Mesenchymal stem cell (in vitro differentiated cells and primary cell): ENCODE results near the gene LINGO4.

Experiments used
- DNase-seq: peaks from one replicate; pipeline ENCODE4 v3.0.0-alpha.2; 2013
- H2AFZ ChIP-seq: one replicate; pipeline ENCODE4 v1.6.1; 2013; ENCODE audit warnings: low read depth, mild to moderate bottlenecking, control low read depth, inconsistent platforms, low read length, moderate library complexity
- H2AK5ac ChIP-seq: 2 replicates; pipeline ENCODE4 v1.6.1; 2013; ENCODE audit warnings: low read length, moderate library complexity, mild to moderate bottlenecking, inconsistent platforms; ENCODE audit not compliant: severe bottlenecking
- H2BK120ac ChIP-seq: one replicate; pipeline ENCODE4 v1.6.1; 2013; ENCODE audit warnings: low read depth, mild to moderate bottlenecking, inconsistent platforms, low read length, moderate library complexity
- H2BK12ac ChIP-seq, 2 experiments: one replicate each; pipeline ENCODE4 v1.6.1; 2013; ENCODE audit warnings: inconsistent platforms in 2 of 2, low read length in 2 of 2, mild to moderate bottlenecking in 2 of 2, moderate library complexity in 2 of 2, control low read depth in 1 of 2
- H2BK15ac ChIP-seq: one replicate; pipeline ENCODE4 v1.6.1; 2013; ENCODE audit warnings: mild to moderate bottlenecking, low read depth, inconsistent platforms; ENCODE audit not compliant: poor library complexity, severe bottlenecking
- H2BK5ac ChIP-seq: 2 replicates; pipeline ENCODE4 v1.6.1; 2013; ENCODE audit warnings: low read depth, mild to moderate bottlenecking, low read length, control low read depth, inconsistent platforms; ENCODE audit not compliant: poor library complexity, severe bottlenecking
- H3K14ac ChIP-seq, 2 experiments: one replicate each; pipeline ENCODE4 v1.6.1; 2013; ENCODE audit warnings: inconsistent platforms in 2 of 2, low read length in 2 of 2, control low read depth in 1 of 2, mild to moderate bottlenecking in 1 of 2, moderate library complexity in 1 of 2
- H3K18ac ChIP-seq, 2 experiments: one replicate each; pipeline ENCODE4 v1.6.1; 2013; ENCODE audit warnings: inconsistent platforms in 2 of 2, low read length in 2 of 2, control low read depth in 1 of 2, low read depth in 1 of 2, mild to moderate bottlenecking in 1 of 2
- H3K23ac ChIP-seq, 2 experiments: one replicate each; pipeline ENCODE4 v1.6.1; 2013; ENCODE audit warnings: inconsistent platforms in 2 of 2, low read length in 2 of 2, mild to moderate bottlenecking in 2 of 2, moderate library complexity in 2 of 2, control low read depth in 1 of 2
- H3K27ac ChIP-seq: 2 replicates; pipeline ENCODE4 v1.5.1; 2013; ENCODE audit warnings: mild to moderate bottlenecking, moderate library complexity, low read length, control low read depth, inconsistent platforms; ENCODE audit not compliant: poor library complexity, severe bottlenecking
- H3K27me3 ChIP-seq, 2 experiments: 2 replicates each; pipeline versions ENCODE4 v1.6.1 to v1.7.0; 2013; ENCODE audit warnings: low read length in 2 of 2, mild to moderate bottlenecking in 2 of 2, moderate library complexity in 2 of 2, control low read depth in 1 of 2, inconsistent platforms in 1 of 2; ENCODE audit not compliant: control insufficient read depth in 1 of 2, insufficient read depth in 1 of 2
- H3K36me3 ChIP-seq, 2 experiments: 2 replicates each; pipeline versions ENCODE4 v1.6.1 to v1.7.0; 2013; ENCODE audit warnings: low read length in 2 of 2, control low read depth in 1 of 2, inconsistent platforms in 1 of 2, low read depth in 1 of 2, mild to moderate bottlenecking in 1 of 2; ENCODE audit not compliant: insufficient read depth in 2 of 2, control insufficient read depth in 1 of 2
- H3K4ac ChIP-seq, 2 experiments: one replicate each; pipeline ENCODE4 v1.6.1; 2013; ENCODE audit warnings: inconsistent platforms in 2 of 2, low read length in 2 of 2, mild to moderate bottlenecking in 2 of 2, moderate library complexity in 2 of 2, control low read depth in 1 of 2, low read depth in 1 of 2
- H3K4me1 ChIP-seq: 2 replicates; pipeline ENCODE4 v1.6.1; 2013; ENCODE audit warnings: low read depth, low read length, control low read depth; ENCODE audit not compliant: control insufficient read depth, insufficient read depth
- H3K4me2 ChIP-seq: 2 replicates; pipeline ENCODE4 v1.6.1; 2013; ENCODE audit warnings: low read length, mild to moderate bottlenecking, inconsistent platforms; ENCODE audit not compliant: poor library complexity, severe bottlenecking
- H3K4me3 ChIP-seq, 2 experiments: 2 replicates each; pipeline versions ENCODE4 v1.5.1 to v1.7.0; 2013; ENCODE audit warnings: low read length in 2 of 2, mild to moderate bottlenecking in 2 of 2, control low read depth in 1 of 2, low read depth in 1 of 2; ENCODE audit not compliant: insufficient read depth in 1 of 2
- H3K79me1 ChIP-seq: replicated peaks from 2 replicates; pipeline ENCODE4 v1.6.1; 2013; ENCODE audit warnings: mild to moderate bottlenecking, control low read depth, low read length, inconsistent platforms; ENCODE audit not compliant: poor library complexity, severe bottlenecking
- H3K9ac ChIP-seq: 2 replicates; pipeline ENCODE4 v1.7.0; 2013; ENCODE audit warnings: mild to moderate bottlenecking, low read length, moderate library complexity
- H3K9me3 ChIP-seq: 2 replicates; pipeline ENCODE4 v1.7.0; 2013; ENCODE audit warnings: mild to moderate bottlenecking, low read length; ENCODE audit not compliant: control insufficient read depth
- H4K8ac ChIP-seq: one replicate; pipeline ENCODE4 v1.6.1; 2013; ENCODE audit warnings: inconsistent platforms, mild to moderate bottlenecking, low read length, moderate library complexity
- H4K91ac ChIP-seq: one replicate; pipeline ENCODE4 v1.6.1; 2013; ENCODE audit warnings: mild to moderate bottlenecking, low read length, inconsistent platforms
- WGBS: methylation state at CpG from one replicate; pipeline ENCODE4 v1.1.7; 2013; ENCODE audit warnings: mixed read lengths; 5-methylcytosine and 5-hydroxymethylcytosine counted together

The LINGO4 gene

DNA sequence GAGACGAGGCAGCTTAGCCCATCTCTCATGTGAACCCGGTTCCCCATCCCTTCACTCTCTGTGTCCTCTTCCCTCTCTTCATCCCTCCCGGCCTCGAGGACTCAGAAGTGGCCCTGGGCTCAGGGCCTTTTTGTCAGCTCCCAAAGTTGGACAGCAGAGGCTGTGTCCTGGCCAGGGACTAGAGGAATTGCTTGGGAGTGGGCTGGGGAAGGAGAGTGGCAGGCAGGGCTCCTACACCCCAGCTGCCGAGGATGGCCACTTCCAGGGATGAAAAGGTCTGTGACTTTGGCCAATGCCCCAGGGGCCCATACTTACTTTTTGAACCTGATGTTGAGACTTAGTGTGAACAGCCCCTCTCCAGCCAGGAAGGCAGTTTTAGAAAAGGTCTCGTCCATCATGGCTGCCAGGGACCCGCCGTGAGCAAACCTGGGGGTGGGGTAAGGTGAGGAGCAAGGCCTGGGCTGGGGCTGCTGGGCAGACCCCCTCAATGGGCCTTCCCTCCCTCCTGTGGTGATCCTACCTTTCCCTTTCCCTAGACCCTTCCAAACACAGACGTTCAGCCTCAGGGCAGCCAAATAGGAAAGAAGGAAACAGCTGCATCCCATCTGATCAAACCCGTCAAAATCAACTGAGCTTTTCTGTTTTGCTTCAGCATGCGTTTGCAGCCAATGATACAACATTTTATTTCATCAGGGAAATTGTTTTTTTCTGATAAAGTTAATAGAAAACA is 42.8 kb upstream of the LINGO4 start:
- Histone ChIP-seq H2BK12ac (no peak overlapping the region), H3K4me3 (no peak overlapping the region), H3K36me3 (no peaks in the 10 kb centered on the region), H2BK15ac (no peak overlapping the region), H3K18ac (no peak overlapping the region), H3K79me1 (no peaks in the 10 kb centered on the region), H3K14ac (no peak overlapping the region), H2BK5ac (no peak overlapping the region), H3K27ac (no peak overlapping the region), H3K4me1 (no peaks in the 10 kb centered on the region), H3K27me3 (peaks cover 32 to 53% of the 10 kb centered on the region in 2 experiments), H2BK120ac (no peak overlapping the region), H2AK5ac (no peak overlapping the region), H3K9ac (no peak overlapping the region), H4K91ac (no peak overlapping the region), H3K23ac (no peak overlapping the region), H3K4ac (no peak overlapping the region), H3K4me2 (no peak overlapping the region), H2AFZ (no peak overlapping the region), H4K8ac (no peak overlapping the region), H3K9me3 (no peaks in the 10 kb centered on the region)
- WGBS = 82% methylated on average over 7 of the region's 11 CpGs
- DNase-seq = no peak

DNA sequence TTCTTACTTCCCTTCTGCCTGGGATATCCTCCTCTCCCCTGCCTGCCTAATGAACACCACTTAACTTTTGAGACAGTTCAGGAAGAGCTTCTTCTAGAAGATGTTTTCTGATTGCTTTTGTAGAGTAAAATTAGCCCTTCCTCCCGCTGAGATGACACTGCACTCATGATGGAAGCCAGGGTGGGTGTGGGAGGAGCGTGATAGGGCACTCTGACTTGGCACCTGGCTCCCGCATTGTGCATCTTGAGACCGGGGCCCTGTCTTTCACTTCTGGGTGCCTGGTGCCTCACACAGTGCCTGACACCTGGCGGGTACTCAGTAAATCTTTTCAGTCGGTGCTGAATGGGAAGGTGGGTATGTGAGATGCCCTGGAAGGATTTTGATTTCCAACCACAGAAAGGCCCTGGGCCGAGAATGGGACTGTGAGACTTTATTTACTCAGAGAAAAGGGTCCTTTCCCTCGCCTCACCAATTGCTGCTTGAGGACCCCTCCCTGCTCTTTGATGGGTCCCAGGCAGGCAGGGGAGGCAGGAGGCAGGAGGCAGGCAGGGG is 41.5 kb upstream of the LINGO4 start:
- no peak overlapping the region for H3K9ac ChIP-seq
- H3K4me3 ChIP-seq = no peak overlapping the region
- no peak overlapping the region for H4K8ac ChIP-seq
- no peaks in the 10 kb centered on the region for H3K4me1 ChIP-seq
- H2BK120ac ChIP-seq = no peak overlapping the region
- H3K4ac ChIP-seq = no peak overlapping the region
- peaks cover 19 to 41% of the 10 kb centered on the region in 2 experiments for H3K27me3 ChIP-seq
- H3K27ac ChIP-seq = no peak overlapping the region
- no peaks in the 10 kb centered on the region for H3K36me3 ChIP-seq
- no peak overlapping the region for H2BK15ac ChIP-seq
- H2AFZ ChIP-seq = no peak overlapping the region
- H4K91ac ChIP-seq = no peak overlapping the region
- H3K23ac ChIP-seq = no peak overlapping the region
- no peak overlapping the region for H2AK5ac ChIP-seq
- no peak overlapping the region for H3K18ac ChIP-seq
- WGBS = 89% methylated on average over 8 of the region's 8 CpGs
- no peak overlapping the region for H3K4me2 ChIP-seq
- H3K9me3 ChIP-seq = no peaks in the 10 kb centered on the region
- H3K14ac ChIP-seq = no peak overlapping the region
- H3K79me1 ChIP-seq = no peaks in the 10 kb centered on the region
- no peak overlapping the region for H2BK12ac ChIP-seq
- H2BK5ac ChIP-seq = no peak overlapping the region
- no peak for DNase-seq

DNA sequence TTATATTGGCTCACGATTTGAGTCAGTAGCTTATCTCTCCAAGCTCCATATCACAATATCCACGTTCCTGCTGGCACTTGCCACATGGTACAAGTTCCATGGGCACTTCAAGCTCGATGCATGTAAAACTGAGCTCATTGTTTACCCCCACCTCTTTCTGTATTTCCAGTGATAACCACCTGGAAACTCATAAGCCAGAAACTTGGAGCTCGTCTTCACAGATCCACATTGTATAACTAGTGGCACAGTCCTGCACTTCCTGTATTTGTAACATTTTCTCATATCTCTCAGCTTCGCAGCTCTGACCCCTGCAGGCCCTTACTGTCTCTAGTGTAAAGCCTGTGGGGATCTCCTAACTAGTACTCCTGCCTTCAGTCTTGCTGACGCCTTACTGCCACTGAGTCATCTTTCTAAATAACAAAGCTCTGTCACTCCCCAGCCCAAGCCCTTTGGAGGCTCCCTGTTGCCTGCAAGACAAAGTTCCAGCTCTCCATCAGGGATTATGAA is 40.9 kb upstream of the LINGO4 start:
- Histone ChIP-seq H3K36me3 (no peaks in the 10 kb centered on the region), H3K14ac (no peak overlapping the region), H3K9ac (no peak overlapping the region), H3K27me3 (peaks cover 13 to 39% of the 10 kb centered on the region in 2 experiments), H4K8ac (no peak overlapping the region), H4K91ac (no peak overlapping the region), H3K4ac (no peak overlapping the region), H3K18ac (no peak overlapping the region), H3K4me3 (no peak overlapping the region), H3K4me1 (no peaks in the 10 kb centered on the region), H2AFZ (no peak overlapping the region), H2BK12ac (no peak overlapping the region), H2BK5ac (no peak overlapping the region), H2AK5ac (no peak overlapping the region), H3K9me3 (no peaks in the 10 kb centered on the region), H2BK15ac (no peak overlapping the region), H2BK120ac (no peak overlapping the region), H3K23ac (no peak overlapping the region), H3K4me2 (no peak overlapping the region), H3K27ac (no peak overlapping the region), H3K79me1 (no peaks in the 10 kb centered on the region)
- DNase-seq = peak; percentile 70
- WGBS = 46% methylated on average over 6 of the region's 6 CpGs

DNA sequence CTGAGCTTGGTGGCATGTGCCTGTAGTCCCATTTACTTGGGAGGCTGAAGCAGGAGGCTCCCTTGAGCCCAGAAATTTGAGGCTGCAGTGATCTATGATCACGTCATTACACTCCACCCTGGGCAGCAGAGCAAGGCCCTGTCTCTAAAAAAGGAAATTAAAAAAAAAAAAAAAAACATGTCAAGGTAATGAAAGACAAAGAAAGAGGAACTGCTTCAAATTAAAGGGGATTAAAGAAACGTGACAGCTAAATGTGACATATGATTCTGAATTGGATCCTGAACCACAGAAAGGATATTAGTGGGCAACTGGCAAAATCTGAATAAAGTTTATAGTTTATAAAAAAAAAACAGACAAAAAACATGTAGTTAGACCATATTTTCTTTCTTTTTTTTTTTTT is 38.2 kb upstream of the LINGO4 start:
- H3K27me3 ChIP-seq = peaks cover 24 to 32% of the 10 kb centered on the region in 2 experiments
- DNase-seq = no peak
- no peaks in the 10 kb centered on the region for H3K9me3 ChIP-seq
- H4K91ac ChIP-seq = no peak overlapping the region
- no peak overlapping the region for H3K27ac ChIP-seq
- no peaks in the 10 kb centered on the region for H3K36me3 ChIP-seq
- no peak overlapping the region for H3K4ac ChIP-seq
- no peak overlapping the region for H3K14ac ChIP-seq
- H4K8ac ChIP-seq = no peak overlapping the region
- H3K4me2 ChIP-seq = no peak overlapping the region
- H3K9ac ChIP-seq = no peak overlapping the region
- no peak overlapping the region for H2BK5ac ChIP-seq
- no peak overlapping the region for H2AFZ ChIP-seq
- WGBS = 87% methylated on average over 1 of the region's 2 CpGs
- no peak overlapping the region for H2AK5ac ChIP-seq
- H3K4me3 ChIP-seq = no peak overlapping the region
- H2BK12ac ChIP-seq = no peak overlapping the region
- peaks cover 13% of the 10 kb centered on the region for H3K4me1 ChIP-seq
- no peaks in the 10 kb centered on the region for H3K79me1 ChIP-seq
- H3K23ac ChIP-seq = no peak overlapping the region
- H2BK15ac ChIP-seq = no peak overlapping the region
- no peak overlapping the region for H3K18ac ChIP-seq
- no peak overlapping the region for H2BK120ac ChIP-seq
